WERI-Rb-1 (cell line): ENCODE measurements around the gene PLEKHH2.
"Not testable (repeated sequence)": the region's sequence is repeated elsewhere in the genome, so short reads cannot be mapped to it uniquely, and the experiment has no call there.

Experiments
- DNase-seq: peaks from one replicate; pipeline ENCODE4 v3.0.0-alpha.2; 2020
- H3K27ac ChIP-seq: fragments of 250-450 bp; sonication (Bioruptor Pico); 2 replicates; pipeline ENCODE4 v1.5.1; 2020; ENCODE audit warnings: mild to moderate bottlenecking, moderate library complexity
- H3K27me3 ChIP-seq: fragments of 250-450 bp; sonication (Bioruptor Pico); 2 replicates; pipeline ENCODE4 v1.5.1; 2021; ENCODE audit warnings: mild to moderate bottlenecking, low read depth, moderate library complexity; ENCODE audit not compliant: insufficient read depth, severe bottlenecking
- H3K36me3 ChIP-seq: fragments of 250-450 bp; sonication (Bioruptor Pico); 2 replicates; pipeline ENCODE4 v1.5.1; 2020; ENCODE audit warnings: mild to moderate bottlenecking, moderate library complexity
- H3K4me3 ChIP-seq: 2 replicates; pipeline ENCODE4 v1.5.1; 2011; ENCODE audit warnings: low read depth, mild to moderate bottlenecking, control low read depth, low read length
- H3K9me3 ChIP-seq: fragments of 250-450 bp; sonication (Bioruptor Pico); 2 replicates; pipeline ENCODE4 v1.5.1; 2021; ENCODE audit warnings: mild to moderate bottlenecking, moderate library complexity; ENCODE audit not compliant: severe bottlenecking
- CTCF ChIP-seq: IDR thresholded peaks from 2 replicates; pipeline ENCODE4 v1.5.1; 2011; ENCODE audit warnings: low read depth, mild to moderate bottlenecking, control low read depth, inconsistent platforms, low read length

Gene PLEKHH2

GRCh38 chr2:43648994-43649701, 12.1 kb downstream of the PLEKHH2 start:
- TF ChIP-seq CTCF = no peak
- no peaks in the 10 kb centered on the region for H3K27me3 ChIP-seq

GRCh38 chr2:43653506-43653905, 16.4 kb downstream of the PLEKHH2 start:
- no peaks in the 10 kb centered on the region for H3K36me3 ChIP-seq
- no peak overlapping the region for H3K27ac ChIP-seq
- H3K9me3 ChIP-seq = no peaks in the 10 kb centered on the region
- TF ChIP-seq CTCF = no peak
- no peaks in the 10 kb centered on the region for H3K27me3 ChIP-seq
- no peak overlapping the region for H3K4me3 ChIP-seq
- DNase-seq = no peak

More at GRCh38 chr2:43648994-43649701, 12.1 kb downstream of the PLEKHH2 start:
- H3K4me3 ChIP-seq = no peak overlapping the region
- DNase-seq = no peak
- H3K36me3 ChIP-seq = no peaks in the 10 kb centered on the region
- H3K9me3 ChIP-seq = no peaks in the 10 kb centered on the region
- no peak overlapping the region for H3K27ac ChIP-seq

- no peak overlapping the region for H3K4me3 ChIP-seq
- no peak for TF ChIP-seq CTCF
- no peaks in the 10 kb centered on the region for H3K9me3 ChIP-seq
- H3K27me3 ChIP-seq = no peaks in the 10 kb centered on the region
- no peaks in the 10 kb centered on the region for H3K36me3 ChIP-seq
- no peak for DNase-seq
- no peak overlapping the region for H3K27ac ChIP-seq
Observed at GRCh38 chr2:43657241-43657640, 20.2 kb downstream of the PLEKHH2 start.

- Histone ChIP-seq H3K9me3 (no peaks in the 10 kb centered on the region), H3K36me3 (no peaks in the 10 kb centered on the region), H3K27me3 (no peaks in the 10 kb centered on the region), H3K27ac (no peak overlapping the region), H3K4me3 (peak overlapping the region; percentile 38)
- no peak for TF ChIP-seq CTCF
- no peak for DNase-seq
Observed at GRCh38 chr2:43675646-43676321, 38.7 kb downstream of the PLEKHH2 start.

GRCh38 chr2:43676322-43677050, 39.4 kb downstream of the PLEKHH2 start, which contains the start of gene C1GALT1C1L:
Gene C1GALT1C1L, minus strand, starts transcription at chr2:43676429. Its CDS starts 107 bp downstream, at chr2:43676322.
- H3K4me3 ChIP-seq = peak within 1 kb of the TSS; percentile 38
- no peaks in the 10 kb centered on the region for H3K9me3 ChIP-seq
- H3K27me3 ChIP-seq = no peaks in the 10 kb centered on the region
- TF ChIP-seq CTCF = no peak
- no peaks in the 10 kb centered on the region for H3K36me3 ChIP-seq
- H3K27ac ChIP-seq = no peak within 1 kb of the TSS
- DNase-seq = peak; percentile 32

- not testable (repeated sequence) for H3K27ac ChIP-seq, H3K36me3 ChIP-seq, DNase-seq, H3K9me3 ChIP-seq, H3K4me3 ChIP-seq, H3K27me3 ChIP-seq
Observed at GRCh38 chr2:43677783-43678182, 40.7 kb downstream of the PLEKHH2 start.
